PFSK-1 (cell line): ENCODE data around the gene CTTNBP2.

Source experiments
- FOXP2 ChIP-seq: optimal IDR thresholded peaks from 2 replicates; pipeline ENCODE3; 2011; ENCODE audit warnings: borderline replicate concordance, control low read depth, inconsistent platforms; ENCODE audit not compliant: insufficient read depth; ENCODE audit errors: extremely low read length, extremely low read depth
- POLR2AphosphoS5 ChIP-seq: IDR thresholded peaks from 2 replicates; pipeline ENCODE4 v1.6.1; 2012; ENCODE audit warnings: low read depth, mild to moderate bottlenecking, control low read depth, low read length, moderate library complexity
- REST ChIP-seq, 2 experiments: IDR thresholded peaks; 2 replicates each; pipeline versions ENCODE4 v1.6.1 to v1.8.0; 2011 to 2012; ENCODE audit warnings: low read depth in 2 of 2, low read length in 2 of 2, control low read depth in 1 of 2, inconsistent platforms in 1 of 2, mild to moderate bottlenecking in 1 of 2, moderate library complexity in 1 of 2; ENCODE audit not compliant: insufficient read depth in 1 of 2
- SIN3A ChIP-seq: IDR thresholded peaks from 2 replicates; pipeline ENCODE4 v1.6.1; 2012; ENCODE audit warnings: mild to moderate bottlenecking, low read length, moderate library complexity, borderline replicate concordance; ENCODE audit not compliant: insufficient read depth
- TAF1 ChIP-seq: IDR thresholded peaks from 2 replicates; pipeline ENCODE4 v1.6.1; 2012; ENCODE audit warnings: low read length, control low read depth, borderline replicate concordance; ENCODE audit not compliant: insufficient read depth

The CTTNBP2 gene

DNA sequence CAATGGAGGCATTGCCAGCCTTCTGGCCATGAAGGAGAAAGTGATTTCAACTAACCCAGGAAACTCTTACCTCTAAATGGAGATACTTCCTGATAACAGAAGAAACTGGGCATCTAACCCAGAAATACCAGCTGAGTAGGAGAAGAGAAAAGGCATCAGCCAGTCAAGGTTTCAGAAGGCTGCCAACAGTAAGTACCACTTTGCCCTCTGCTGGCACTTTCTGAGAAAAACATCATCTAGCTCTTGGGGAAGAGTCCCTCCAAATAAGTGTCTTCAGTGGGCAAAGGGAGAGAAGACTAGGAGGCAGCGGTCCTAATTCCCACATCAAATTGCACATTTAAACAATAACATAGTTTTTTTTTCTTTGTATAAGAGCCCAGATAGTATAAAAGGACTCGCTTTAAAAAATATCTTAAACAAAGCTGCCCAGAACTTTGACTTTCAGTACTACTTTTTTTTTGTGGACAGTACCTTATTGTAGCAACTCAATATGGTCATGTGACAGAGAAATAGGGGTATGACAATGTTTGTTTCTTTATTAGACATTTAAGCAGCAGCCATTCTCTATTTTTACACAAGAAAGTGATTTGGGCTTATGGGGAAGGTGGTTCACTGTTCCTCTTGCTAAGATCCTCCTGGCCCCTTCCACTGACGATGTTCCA is 157.3 kb downstream of the CTTNBP2 start:
- TF ChIP-seq POLR2AphosphoS5, result no peak
- TF ChIP-seq FOXP2, result no peak
- TF ChIP-seq TAF1, result no peak
- TF ChIP-seq REST (IDR thresholded peaks at IDR 0.05; ENCODE audit: insufficient read depth in 1 of 2, low read depth in 2 of 2, low read length in 2 of 2), result no peak
- TF ChIP-seq SIN3A, result no peak

DNA sequence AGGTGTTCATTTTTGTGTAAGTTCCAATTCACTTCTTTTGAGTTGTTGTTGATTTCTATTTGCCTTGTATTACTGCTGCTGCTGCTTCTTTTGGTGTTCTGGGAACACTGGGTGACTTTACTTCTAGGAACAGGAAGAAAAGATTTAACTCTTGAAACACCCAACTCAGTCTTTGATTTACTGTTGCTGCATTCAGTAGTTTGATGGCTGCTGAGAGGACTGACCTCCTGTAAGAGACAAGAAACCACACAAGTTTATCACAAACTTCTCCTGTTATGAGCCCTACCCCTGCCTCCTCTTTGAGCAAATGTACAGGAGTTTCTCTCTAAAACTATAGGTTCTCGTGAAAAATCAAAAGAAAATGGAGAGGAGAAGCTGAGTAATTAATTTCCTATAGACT is 161.7 kb downstream of the CTTNBP2 start:
- TF ChIP-seq REST (IDR thresholded peaks at IDR 0.05; ENCODE audit: insufficient read depth in 1 of 2, low read depth in 2 of 2, low read length in 2 of 2), result no peak
- no peak for TF ChIP-seq TAF1
- TF ChIP-seq FOXP2, result no peak
- no peak for TF ChIP-seq SIN3A
- no peak for TF ChIP-seq POLR2AphosphoS5

- TF ChIP-seq TAF1, result no peak
These were observed 166.2 kb downstream of the CTTNBP2 start for GRCh38 chr7:117707080-117707479.

GRCh38 chr7:117706210-117706609 is 167.0 kb downstream of the CTTNBP2 start:
- TF ChIP-seq SIN3A (no peak), FOXP2 (no peak), TAF1 (no peak), POLR2AphosphoS5 (no peak), REST (IDR thresholded peaks at IDR 0.05; ENCODE audit: insufficient read depth in 1 of 2, low read depth in 2 of 2, low read length in 2 of 2) (no peak)

DNA sequence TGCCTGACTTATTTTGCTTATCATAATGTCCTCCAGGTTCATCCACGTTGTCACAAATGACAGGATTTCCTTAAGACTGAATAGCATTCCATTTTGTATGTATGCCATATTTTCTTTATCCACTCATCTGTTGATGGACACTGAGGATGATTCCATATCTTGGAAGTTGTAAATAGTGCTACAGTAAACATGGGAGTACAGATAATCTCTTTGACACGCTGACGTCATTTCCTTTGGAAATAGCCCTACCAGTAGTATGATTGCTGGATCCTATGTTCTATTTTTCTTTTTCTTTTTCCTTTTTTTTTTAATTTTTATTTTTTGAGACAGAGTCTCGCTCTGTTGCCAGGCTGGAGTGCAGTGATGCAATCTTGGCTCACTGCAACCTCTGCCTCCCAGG is 167.6 kb downstream of the CTTNBP2 start:
- no peak for TF ChIP-seq FOXP2
- no peak for TF ChIP-seq TAF1
- no peak for TF ChIP-seq SIN3A
- TF ChIP-seq REST (IDR thresholded peaks at IDR 0.05; ENCODE audit: insufficient read depth in 1 of 2, low read depth in 2 of 2, low read length in 2 of 2), result no peak
- no peak for TF ChIP-seq POLR2AphosphoS5
